B cell (primary cell): Measurements from ENCODE around the gene STXBP2. TPM values are rescaled to one million over a fixed set of nuclear protein-coding genes. Genes with fewer than 3 reads are reported as not detected.
A peak's percentile ranks its signal among the peaks of the same experiment; 100 is the strongest.

Experiments used
- ATAC-seq: fragments of 200-7000 bp; cut with Tn5 transposase; one replicate; pipeline ENCODE4 v1.10.0; 2021; ENCODE audit warnings: low read depth, mild to moderate bottlenecking, moderate number of reproducible peaks, moderate library complexity
- CTCF ChIA-PET: fragments of 350-600 bp; sonication (Branson Sonifier 250); formaldehyde crosslinking; loops from one replicate; lab custom pipeline; 2021; ENCODE audit warnings: antibody characterized with exemption, inconsistent platforms; lab: Charles Lee
- POLR2A ChIA-PET: fragments of 350-600 bp; sonication (Branson Sonifier 250); formaldehyde crosslinking; loops from one replicate; lab custom pipeline; 2021; ENCODE audit warnings: antibody characterized with exemption; lab: Charles Lee
- DNase-seq: peaks from one replicate; pipeline ENCODE4 v3.0.0; 2013
- H2AFZ ChIP-seq: 2 replicates; pipeline ENCODE4 v1.6.1; 2012; ENCODE audit warnings: mild to moderate bottlenecking, low read depth, low read length; ENCODE audit not compliant: insufficient read depth, poor library complexity, severe bottlenecking
- H3K27ac ChIP-seq, 2 donors: 1 replicate in 1 of 2; 2 replicates in 1 of 2; pipeline ENCODE4 v1.5.1; 2012 to 2013; ENCODE audit warnings: low read length in 2 of 2, mild to moderate bottlenecking in 2 of 2, moderate library complexity in 1 of 2
- H3K27me3 ChIP-seq, 4 experiments: fragments of 200-600 bp in 1 of 4; sonication (generic) in 1 of 4; replicated peaks in 1 of 4; 1 replicate in 2 of 4; 2 replicates in 2 of 4; pipeline versions ENCODE4 v1.6.1 to v1.7.0; 2013 to 2016; ENCODE audit warnings: low read length in 3 of 4, mild to moderate bottlenecking in 2 of 4, mixed read lengths in 1 of 4, moderate library complexity in 1 of 4; ENCODE audit not compliant: insufficient read depth in 4 of 4, control insufficient read depth in 3 of 4; ENCODE audit errors: control extremely low read depth in 1 of 4
- H3K36me3 ChIP-seq, 2 experiments: replicated peaks in 1 of 2; 1 replicate in 1 of 2; 2 replicates in 1 of 2; pipeline versions ENCODE4 v1.6.1 to v1.7.1; 2013; ENCODE audit warnings: low read length in 1 of 2; ENCODE audit not compliant: insufficient read depth in 2 of 2, control insufficient read depth in 1 of 2; ENCODE audit errors: control extremely low read depth in 1 of 2, extremely low read depth in 1 of 2
- H3K4me1 ChIP-seq, 2 donors: fragments of 200-600 bp in 1 of 2; sonication (generic) in 1 of 2; 1 replicate in 1 of 2; 2 replicates in 1 of 2; pipeline versions ENCODE4 v1.5.1 to v1.6.1; 2013 to 2017; ENCODE audit warnings: low read length in 2 of 2; ENCODE audit not compliant: control insufficient read depth in 2 of 2, insufficient read depth in 2 of 2
- H3K4me2 ChIP-seq: replicated peaks from 2 replicates; pipeline ENCODE3; 2012; ENCODE audit warnings: mild to moderate bottlenecking, low read depth, low read length; ENCODE audit not compliant: poor library complexity, severe bottlenecking
- H3K4me3 ChIP-seq, 5 experiments: fragments of 200-600 bp in 1 of 5; sonication (generic) in 1 of 5; 1 replicate in 3 of 5; 2 replicates in 2 of 5; pipeline versions ENCODE4 v1.5.1 to v1.7.0; 2011 to 2016; ENCODE audit warnings: low read length in 4 of 5, mild to moderate bottlenecking in 4 of 5, low read depth in 2 of 5, control low read depth in 1 of 5, moderate library complexity in 1 of 5; ENCODE audit not compliant: insufficient read depth in 1 of 5; ENCODE audit errors: control extremely low read depth in 1 of 5, extremely low read depth in 1 of 5
- H3K79me2 ChIP-seq: fragments of 200-600 bp; sonication (generic); one replicate; pipeline ENCODE4 v1.6.0; 2016; ENCODE audit warnings: low read length; ENCODE audit not compliant: control insufficient read depth, insufficient read depth
- H3K9ac ChIP-seq: fragments of 200-600 bp; sonication (generic); 2 replicates; pipeline ENCODE4 v1.6.1; 2017; ENCODE audit warnings: mild to moderate bottlenecking, low read length, moderate library complexity
- H3K9me3 ChIP-seq, 3 donors: one replicate each; pipeline versions ENCODE4 v1.6.1 to v1.7.1; 2013; ENCODE audit warnings: low read length in 2 of 3; ENCODE audit not compliant: control insufficient read depth in 2 of 3, insufficient read depth in 1 of 3; ENCODE audit errors: control extremely low read depth in 1 of 3
- H4K20me1 ChIP-seq: 2 replicates; pipeline ENCODE4 v1.6.0; 2012; ENCODE audit warnings: mild to moderate bottlenecking, low read length; ENCODE audit not compliant: insufficient read depth, control insufficient read depth, poor library complexity, severe bottlenecking
- H3K27ac Mint-ChIP-seq: one replicate; pipeline ENCODE4 v1.8.0; 2021; ENCODE audit warnings: mixed read lengths
- H3K27me3 Mint-ChIP-seq: one replicate; pipeline ENCODE4 v1.8.0; 2021; ENCODE audit warnings: mixed read lengths
- H3K4me1 Mint-ChIP-seq: one replicate; pipeline ENCODE4 v1.8.0; 2021; ENCODE audit warnings: mixed read lengths
- H3K4me3 Mint-ChIP-seq: one replicate; pipeline ENCODE4 v1.8.0; 2021; ENCODE audit warnings: mixed read lengths
- H3K9me3 Mint-ChIP-seq: one replicate; pipeline ENCODE4 v1.8.0; 2022; ENCODE audit warnings: mixed read lengths; ENCODE audit not compliant: insufficient read depth
- EZH2 ChIP-seq: IDR thresholded peaks from 2 replicates; pipeline ENCODE4 v1.6.1; 2012; ENCODE audit warnings: borderline replicate concordance, low read depth, mild to moderate bottlenecking, moderate library complexity, low read length; ENCODE audit not compliant: insufficient read depth, poor library complexity, severe bottlenecking
- WGBS: methylation state at CpG from one replicate; pipeline ENCODE4 v1.1.5; 2013; ENCODE audit warnings: missing lambda C conversion rate; ENCODE audit not compliant: insufficient coverage; 5-methylcytosine and 5-hydroxymethylcytosine counted together
- intact Hi-C: fragments of 100-400 bp; cut with micrococcal nuclease; formaldehyde crosslinking; loops from one replicate; pipeline ENCODE4 v1.10.0; 2022
- polyA plus RNA-seq: library from polyadenylated mRNA; depleted of rRNA; stranded (reverse); fragments of >200 nt; gene quantifications from 2 replicates; pipeline ENCODE4 v1.2.3, GENCODE V29; 2012
- total RNA-seq, 2 donors: library from RNA; stranded (reverse); fragments of 120-200 nt in 1 of 2; gene quantifications; 1 replicate in 1 of 2; 2 replicates in 1 of 2; pipeline versions ENCODE4 v1.2.3 to v1.2.4, GENCODE V29; 2013 to 2022
- TF ChIP-seq, protein P1 (sequence below): fragments of 200-600 bp; IDR thresholded peaks from one replicate; pipeline ENCODE4 v1.8.0; 2022; ENCODE audit warnings: antibody characterized with exemption, mild to moderate bottlenecking

The STXBP2 gene
- total and polyA plus RNA-seq, 2 donors (not counting 1 experiment from before 2014, with no cell fraction given) = 222 to 226 TPM

DNA sequence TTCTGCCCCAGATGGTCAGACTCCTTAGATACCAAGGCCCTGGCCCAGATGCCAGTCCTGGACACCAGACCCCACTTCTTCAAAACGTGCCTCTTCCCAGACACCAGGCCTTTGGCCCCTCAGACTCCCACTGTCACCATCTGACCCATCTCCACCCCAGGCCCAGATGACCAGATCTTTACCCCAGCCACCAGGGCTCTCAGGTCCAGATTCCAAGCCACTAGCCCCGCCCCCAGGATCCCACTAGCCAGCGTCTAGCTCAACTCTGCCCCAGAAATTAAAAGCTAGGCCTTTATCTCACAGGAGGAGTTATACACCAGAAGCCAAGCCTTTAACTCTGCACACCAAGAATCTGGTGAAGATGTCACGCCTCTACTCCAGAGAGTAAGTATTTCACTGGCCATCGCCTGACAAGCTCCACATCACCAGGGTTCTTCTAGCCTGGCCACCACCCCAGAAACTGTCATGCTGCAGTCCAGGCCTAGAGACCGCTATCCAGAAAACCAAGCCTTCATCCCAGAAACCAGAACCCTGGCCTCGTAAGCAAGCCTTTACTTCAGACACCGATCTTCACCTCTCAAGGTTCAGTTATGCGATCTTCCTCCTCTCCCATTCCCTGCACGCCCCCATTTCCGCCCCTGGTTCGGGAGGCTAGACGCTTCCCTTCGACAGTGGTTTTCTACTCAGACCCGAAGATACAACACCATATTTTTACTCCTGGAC, 8.2 kb upstream of the STXBP2 start:
- Mint-ChIP-seq H3K27me3 (no peaks in the 10 kb centered on the region), H3K4me1 (peaks cover 40% of the 10 kb centered on the region), H3K4me3 (peak overlapping the region; percentile 92), H3K9me3 (no peaks in the 10 kb centered on the region), H3K27ac (peak overlapping the region; percentile 95)
- CTCF ChIA-PET = interaction anchor here (0.6 to 1.6 kb wide), 4 partner anchors 24 to 952 kb away, joined by 3 to 10 read pairs (median 4); no protein-coding TSS in a partner anchor
- H4K20me1 ChIP-seq = peaks cover 41% of the 10 kb centered on the region
- peaks cover 19 to 31% of the 10 kb centered on the region in 2 donors for H3K4me1 ChIP-seq
- TF ChIP-seq, protein P1, sequence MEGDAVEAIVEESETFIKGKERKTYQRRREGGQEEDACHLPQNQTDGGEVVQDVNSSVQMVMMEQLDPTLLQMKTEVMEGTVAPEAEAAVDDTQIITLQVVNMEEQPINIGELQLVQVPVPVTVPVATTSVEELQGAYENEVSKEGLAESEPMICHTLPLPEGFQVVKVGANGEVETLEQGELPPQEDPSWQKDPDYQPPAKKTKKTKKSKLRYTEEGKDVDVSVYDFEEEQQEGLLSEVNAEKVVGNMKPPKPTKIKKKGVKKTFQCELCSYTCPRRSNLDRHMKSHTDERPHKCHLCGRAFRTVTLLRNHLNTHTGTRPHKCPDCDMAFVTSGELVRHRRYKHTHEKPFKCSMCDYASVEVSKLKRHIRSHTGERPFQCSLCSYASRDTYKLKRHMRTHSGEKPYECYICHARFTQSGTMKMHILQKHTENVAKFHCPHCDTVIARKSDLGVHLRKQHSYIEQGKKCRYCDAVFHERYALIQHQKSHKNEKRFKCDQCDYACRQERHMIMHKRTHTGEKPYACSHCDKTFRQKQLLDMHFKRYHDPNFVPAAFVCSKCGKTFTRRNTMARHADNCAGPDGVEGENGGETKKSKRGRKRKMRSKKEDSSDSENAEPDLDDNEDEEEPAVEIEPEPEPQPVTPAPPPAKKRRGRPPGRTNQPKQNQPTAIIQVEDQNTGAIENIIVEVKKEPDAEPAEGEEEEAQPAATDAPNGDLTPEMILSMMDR = no peak
- no peak for TF ChIP-seq EZH2
- peak overlapping the region; percentile 99 for H3K9ac ChIP-seq
- peak overlapping the region; percentile 87 to 91 for H3K27ac ChIP-seq
- 7% methylated on average over 14 of the region's 15 CpGs for WGBS
- POLR2A ChIA-PET = interaction anchor here (0.6 to 1.2 kb wide), 3 partner anchors 13 to 565 kb away, joined by 3 to 7 read pairs (median 6); partner anchors contain the start of gene TIMM44
- DNase-seq (no peak), ATAC-seq (no peak)
- peaks cover 0 to 3% (median 0%) of the 10 kb centered on the region in 3 donors for H3K9me3 ChIP-seq
- H3K79me2 ChIP-seq = peaks cover 76% of the 10 kb centered on the region
- intact Hi-C loops = loop anchor here (1.0 to 2.0 kb wide), 4 partner anchors 9 to 315 kb away; partner anchors contain the start of genes MCOLN1, PNPLA6, STXBP2 and TIMM44
- peak overlapping the region; percentile 78 to 100 (median 99) for H3K4me3 ChIP-seq
- no peaks in the 10 kb centered on the region for H3K27me3 ChIP-seq
- H2AFZ ChIP-seq = peak overlapping the region; percentile 87
- H3K36me3 ChIP-seq = peaks cover 0 to 48% of the 10 kb centered on the region in 2 experiments
- peak overlapping the region; percentile 84 for H3K4me2 ChIP-seq
